Measurements from ENCODE around the gene KCNH8. TPM values are rescaled to one million over a fixed set of nuclear protein-coding genes. Genes with fewer than 3 reads are reported as not detected.

The KCNH8 gene
- total RNA-seq, 1 experiment from 2014 or later: not detected

GRCh38 chr3:19559724-19560442 is 411.6 kb downstream of the KCNH8 start:
- intact Hi-C loops (cut with micrococcal nuclease; ENCODE audit: unreplicated experiment): no loop called here
- POLR2A ChIA-PET: no interaction called here

GRCh38 chr3:19573644-19574043 is 425.3 kb downstream of the KCNH8 start:
- in situ Hi-C loops (cut with HindIII; ENCODE audit: low pct_unique_long_range_greater_than_20kb, low sequenced_read_pairs) (no loop called here), intact Hi-C loops (cut with micrococcal nuclease; ENCODE audit: unreplicated experiment) (no loop called here)
- no peak for TF ChIP-seq CTCF (IDR thresholded peaks at IDR 0.05)
- no peak for TF ChIP-seq SIN3A (IDR thresholded peaks at IDR 0.05; ENCODE audit: borderline replicate concordance, insufficient read depth, low read depth, low read length)
- TF ChIP-seq POLR2AphosphoS5 (IDR thresholded peaks at IDR 0.05; ENCODE audit: low read depth, low read length): no peak
- TF ChIP-seq REST (IDR thresholded peaks at IDR 0.05; ENCODE audit: insufficient read depth in 1 of 2, low read depth in 2 of 2, low read length in 1 of 2): no peak
- TF ChIP-seq TCF7L2 (IDR thresholded peaks at IDR 0.05; ENCODE audit: low read depth, low read length): no peak
- no peak overlapping the region for H3K4me3 ChIP-seq (ENCODE audit: low read depth in 2 of 2, low read length in 2 of 2)
- H3K4me1 ChIP-seq (ENCODE audit: control insufficient read depth, insufficient read depth, low read length): no peaks in the 10 kb centered on the region
- H3K36me3 ChIP-seq (ENCODE audit: control insufficient read depth, insufficient read depth, low read length): no peaks in the 10 kb centered on the region
- BruUV-seq (replicated peaks): no TSS peak
- no peaks in the 10 kb centered on the region for H3K27me3 ChIP-seq (ENCODE audit: control insufficient read depth, insufficient read depth, low read length)
- CTCF ChIA-PET: no interaction called here
- POLR2A ChIA-PET: no interaction called here
- ATAC-seq: no peak
- no peak for DNase-seq (ENCODE audit: low read depth, low spot score)
- no peaks in the 10 kb centered on the region for H3K9me3 ChIP-seq (ENCODE audit: control insufficient read depth, insufficient read depth, low read depth, low read length)
- H3K27ac ChIP-seq (ENCODE audit: low read length): no peak overlapping the region

More at GRCh38 chr3:19559724-19560442, 411.6 kb downstream of the KCNH8 start:
- Histone ChIP-seq H3K4me1 (ENCODE audit: control insufficient read depth, insufficient read depth, low read length) (no peaks in the 10 kb centered on the region), H3K4me3 (ENCODE audit: low read depth in 2 of 2, low read length in 2 of 2) (no peak overlapping the region), H3K9me3 (ENCODE audit: control insufficient read depth, insufficient read depth, low read depth, low read length) (no peaks in the 10 kb centered on the region), H3K36me3 (ENCODE audit: control insufficient read depth, insufficient read depth, low read length) (no peaks in the 10 kb centered on the region), H3K27ac (ENCODE audit: low read length) (no peak overlapping the region), H3K27me3 (ENCODE audit: control insufficient read depth, insufficient read depth, low read length) (no peaks in the 10 kb centered on the region)
- no peak for TF ChIP-seq REST (IDR thresholded peaks at IDR 0.05; ENCODE audit: insufficient read depth in 1 of 2, low read depth in 2 of 2, low read length in 1 of 2)
- no peak for TF ChIP-seq SIN3A (IDR thresholded peaks at IDR 0.05; ENCODE audit: borderline replicate concordance, insufficient read depth, low read depth, low read length)
- no peak for TF ChIP-seq TCF7L2 (IDR thresholded peaks at IDR 0.05; ENCODE audit: low read depth, low read length)
- TF ChIP-seq CTCF (IDR thresholded peaks at IDR 0.05): no peak
- TF ChIP-seq POLR2AphosphoS5 (IDR thresholded peaks at IDR 0.05; ENCODE audit: low read depth, low read length): no peak
- CTCF ChIA-PET: no interaction called here
- no peak for DNase-seq (ENCODE audit: low read depth, low spot score)
- BruUV-seq (replicated peaks): no TSS peak
- in situ Hi-C loops (cut with HindIII; ENCODE audit: low pct_unique_long_range_greater_than_20kb, low sequenced_read_pairs): no loop called here
- ATAC-seq: no peak

All from Panc1 (cell line).